Left renal pelvis (tissue), 4 donors: Measurements from ENCODE around the gene SLC12A9. TPM values are rescaled to one million over a fixed set of nuclear protein-coding genes. Genes with fewer than 3 reads are reported as not detected.

Source experiments
- polyA plus RNA-seq, 4 donors: library from polyadenylated mRNA; unstranded; fragments of 120-200 nt; gene quantifications; one replicate each; pipeline ENCODE4 v1.2.1, GENCODE V29; 2013; ENCODE audit not compliant: insufficient read length in 4 of 4

Gene SLC12A9
- polyA plus RNA-seq, 4 donors = 15.3 to 41.3 (median 20.7) TPM

Other genes with a start within 250 kb of the SLC12A9 start
- gene MOSPD3, start 240.2 kb upstream of the SLC12A9 start, polyA plus RNA-seq = 10 to 100 TPM; 23.5 to 34.9 (median 28.7) TPM
- 1 to 10 TPM in 3 of 4 donors, under 1 TPM in 1; 0.64 to 3.5 (median 1.3) TPM for gene TFR2, start 211.2 kb upstream of the SLC12A9 start, polyA plus RNA-seq
- gene ACTL6B, start 196.3 kb upstream of the SLC12A9 start, polyA plus RNA-seq = under 1 TPM in 2 of 4 donors, not detected in 2; 0.19 to 0.22 TPM
- gene GNB2, start 179.0 kb upstream of the SLC12A9 start, polyA plus RNA-seq = 100 to 1,000 TPM; 176 to 210 (median 199) TPM
- 10 to 100 TPM; 30.0 to 63.8 (median 40.4) TPM for gene GIGYF1, start 158.5 kb upstream of the SLC12A9 start, polyA plus RNA-seq
- 10 to 100 TPM; 20.6 to 31.4 (median 23.9) TPM for gene POP7, start 146.6 kb upstream of the SLC12A9 start, polyA plus RNA-seq
- gene EPO, start 132.2 kb upstream of the SLC12A9 start, polyA plus RNA-seq = under 1 TPM in 2 of 4 donors, not detected in 2; 0.17 to 0.18 TPM
- under 1 TPM in 1 of 4 donors, not detected in 3; 0.03 TPM for gene ZAN, start 119.1 kb upstream of the SLC12A9 start, polyA plus RNA-seq
- gene EPHB4, start 25.2 kb upstream of the SLC12A9 start, polyA plus RNA-seq = 10 to 100 TPM; 73.1 to 87.8 (median 78.5) TPM
- 100 to 1,000 TPM in 1 of 4 donors, 10 to 100 TPM in 3; 51.1 to 104 (median 73.0) TPM for gene TRIP6, start 14.7 kb downstream of the SLC12A9 start, polyA plus RNA-seq
- gene SRRT, start 22.4 kb downstream of the SLC12A9 start, polyA plus RNA-seq = 100 to 1,000 TPM; 132 to 208 (median 160) TPM
- 1 to 10 TPM; 1.2 to 2.7 (median 2.0) TPM for gene UFSP1, start 37.0 kb downstream of the SLC12A9 start, polyA plus RNA-seq
- 1 to 10 TPM; 3.5 to 6.0 (median 4.8) TPM for gene ACHE, start 43.2 kb downstream of the SLC12A9 start, polyA plus RNA-seq
- under 1 TPM; 0.04 to 0.57 (median 0.33) TPM for gene MUC3A, start 96.8 kb downstream of the SLC12A9 start, polyA plus RNA-seq
- under 1 TPM in 2 of 4 donors, not detected in 2; 0.11 to 0.46 TPM for gene MUC12, start 116.9 kb downstream of the SLC12A9 start, polyA plus RNA-seq
- not detected for gene MUC17, start 167.4 kb downstream of the SLC12A9 start, polyA plus RNA-seq
- 10 to 100 TPM; 13.4 to 20.6 (median 16.8) TPM for gene TRIM56, start 232.8 kb downstream of the SLC12A9 start, polyA plus RNA-seq